HG03432 (cell line): Measurements from ENCODE around the gene NRG2.

Experiments used
- ATAC-seq: cut with Tn5 transposase; IDR thresholded peaks from one replicate; pipeline ENCODE4 v1.9.1; 2021; ENCODE audit warnings: mild to moderate bottlenecking, moderate library complexity; ENCODE audit not compliant: unreplicated experiment

The NRG2 gene

DNA sequence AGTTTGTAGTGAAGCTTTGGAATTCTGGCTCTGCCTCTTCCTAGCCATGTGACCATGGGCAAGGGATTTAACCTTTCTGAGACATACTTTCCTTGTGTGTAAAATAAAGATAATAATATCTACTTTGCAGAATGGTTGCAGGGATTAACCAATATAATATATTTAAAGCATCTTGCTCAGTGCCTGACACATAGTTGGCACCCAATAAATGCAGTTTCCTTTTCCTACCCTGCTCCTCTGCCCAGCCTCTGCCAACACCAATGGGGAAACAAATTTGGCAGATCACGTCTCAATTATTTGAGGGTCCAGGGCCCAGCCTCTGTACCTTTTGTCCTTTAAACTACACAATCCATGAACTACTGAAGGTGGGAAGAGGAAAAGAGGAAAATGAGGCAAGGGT, 91.1 kb downstream of the NRG2 start:
- no peak for ATAC-seq

- ATAC-seq = no peak
Measured at GRCh38 chr5:139951296-139951924, 91.7 kb downstream of the NRG2 start.

DNA sequence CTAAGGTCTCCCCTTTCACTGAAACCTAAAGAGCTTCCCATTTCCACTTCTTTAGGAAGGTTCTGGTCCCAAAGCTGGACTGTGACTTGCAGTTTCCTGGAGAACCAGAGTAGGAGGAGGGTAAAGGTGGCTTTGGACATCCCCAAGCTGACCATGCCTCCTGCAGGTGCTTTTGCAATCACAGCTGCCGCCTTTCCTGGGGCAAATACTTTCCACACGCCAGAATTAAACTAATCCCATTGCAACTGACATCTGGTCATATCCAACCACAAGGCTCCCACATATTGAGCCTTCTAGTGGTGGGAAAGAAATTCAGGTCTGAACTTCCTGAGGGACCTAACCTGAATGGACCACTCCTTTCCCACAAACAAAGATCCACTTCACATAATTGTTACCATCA, 92.7 kb downstream of the NRG2 start:
- no peak for ATAC-seq

DNA sequence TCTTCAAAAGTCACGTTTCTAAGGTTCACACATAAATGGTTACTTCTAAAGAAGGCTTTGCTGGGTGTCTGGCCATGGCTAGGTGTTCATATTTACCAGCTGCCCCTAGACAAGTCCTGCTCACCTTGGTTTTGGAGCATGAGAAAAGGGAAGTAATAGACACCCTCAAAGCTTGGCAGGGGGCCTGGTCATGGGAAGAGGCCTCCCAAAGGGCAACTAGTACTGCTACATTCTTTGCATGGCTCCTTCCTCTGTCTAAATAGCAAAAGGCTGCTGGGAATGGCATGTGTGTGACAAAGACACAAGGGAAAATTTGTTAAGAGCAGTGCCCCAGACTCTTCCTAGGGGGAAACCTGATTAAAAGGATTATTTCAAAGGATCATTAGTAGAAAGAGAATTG, 93.4 kb downstream of the NRG2 start:
- ATAC-seq = no peak

DNA sequence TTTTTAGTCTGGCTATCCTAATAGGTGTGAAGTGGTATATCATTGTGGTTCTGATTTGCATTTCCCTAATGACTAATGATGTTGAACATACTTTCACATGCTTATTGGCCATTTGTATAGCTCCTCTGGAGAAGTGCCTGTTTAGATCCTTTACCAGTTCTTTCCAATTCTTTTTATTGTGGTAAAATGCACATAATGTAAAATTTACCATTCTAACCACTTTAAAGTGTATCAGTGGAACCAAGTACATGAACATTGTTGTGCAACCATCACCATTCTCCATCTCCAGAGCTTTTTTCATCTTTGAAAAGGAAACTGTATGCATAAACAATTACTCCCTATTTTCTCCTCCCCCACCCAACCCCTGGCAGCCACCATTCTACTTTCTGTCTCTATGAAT, 95.4 kb downstream of the NRG2 start:
- ATAC-seq = no peak

GRCh38 chr5:139946440-139946839, 96.7 kb downstream of the NRG2 start:
- ATAC-seq = no peak

DNA sequence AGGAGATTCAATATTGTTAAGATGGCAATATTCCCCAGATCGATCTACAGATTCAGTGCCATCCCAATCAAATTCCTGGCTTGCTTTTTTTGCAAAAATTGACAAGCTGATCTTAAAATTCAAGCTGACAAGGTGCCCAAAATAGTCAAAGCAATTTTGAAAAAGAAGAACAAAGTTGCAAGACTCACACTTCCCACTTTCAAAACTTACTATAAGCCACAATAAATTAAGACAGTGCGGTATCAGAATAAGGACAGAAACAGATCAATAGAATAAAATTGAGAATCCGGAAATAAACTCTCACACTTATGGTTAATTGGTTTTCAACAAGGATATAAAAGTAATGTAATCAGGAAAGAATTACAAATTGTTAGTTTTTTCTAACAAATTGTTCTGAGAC, 97.1 kb downstream of the NRG2 start:
- no peak for ATAC-seq

GRCh38 chr5:139942243-139942642, 100.9 kb downstream of the NRG2 start:
- ATAC-seq = no peak

DNA sequence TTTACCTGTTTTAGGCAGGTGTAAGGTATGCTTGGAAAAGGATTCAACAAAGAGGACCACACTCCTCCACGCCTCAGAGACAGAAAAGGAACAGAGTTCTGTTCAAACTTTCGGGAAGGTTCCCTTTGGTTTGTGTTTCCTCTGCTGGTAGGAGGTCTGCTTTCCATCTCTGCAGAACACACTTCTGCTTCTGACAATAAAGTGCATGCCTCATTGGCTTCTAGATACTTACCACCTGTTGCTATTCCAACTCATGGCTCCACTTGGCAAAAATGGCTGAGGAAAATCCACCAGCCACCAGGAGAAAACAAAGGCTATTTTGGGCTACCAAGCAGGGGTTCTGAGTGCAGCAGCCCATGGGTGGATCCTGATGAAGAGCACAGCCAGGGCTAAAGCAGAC, 112.7 kb downstream of the NRG2 start:
- no peak for ATAC-seq

- no peak for ATAC-seq
Measured at GRCh38 chr5:139926797-139927503, 116.1 kb downstream of the NRG2 start.

DNA sequence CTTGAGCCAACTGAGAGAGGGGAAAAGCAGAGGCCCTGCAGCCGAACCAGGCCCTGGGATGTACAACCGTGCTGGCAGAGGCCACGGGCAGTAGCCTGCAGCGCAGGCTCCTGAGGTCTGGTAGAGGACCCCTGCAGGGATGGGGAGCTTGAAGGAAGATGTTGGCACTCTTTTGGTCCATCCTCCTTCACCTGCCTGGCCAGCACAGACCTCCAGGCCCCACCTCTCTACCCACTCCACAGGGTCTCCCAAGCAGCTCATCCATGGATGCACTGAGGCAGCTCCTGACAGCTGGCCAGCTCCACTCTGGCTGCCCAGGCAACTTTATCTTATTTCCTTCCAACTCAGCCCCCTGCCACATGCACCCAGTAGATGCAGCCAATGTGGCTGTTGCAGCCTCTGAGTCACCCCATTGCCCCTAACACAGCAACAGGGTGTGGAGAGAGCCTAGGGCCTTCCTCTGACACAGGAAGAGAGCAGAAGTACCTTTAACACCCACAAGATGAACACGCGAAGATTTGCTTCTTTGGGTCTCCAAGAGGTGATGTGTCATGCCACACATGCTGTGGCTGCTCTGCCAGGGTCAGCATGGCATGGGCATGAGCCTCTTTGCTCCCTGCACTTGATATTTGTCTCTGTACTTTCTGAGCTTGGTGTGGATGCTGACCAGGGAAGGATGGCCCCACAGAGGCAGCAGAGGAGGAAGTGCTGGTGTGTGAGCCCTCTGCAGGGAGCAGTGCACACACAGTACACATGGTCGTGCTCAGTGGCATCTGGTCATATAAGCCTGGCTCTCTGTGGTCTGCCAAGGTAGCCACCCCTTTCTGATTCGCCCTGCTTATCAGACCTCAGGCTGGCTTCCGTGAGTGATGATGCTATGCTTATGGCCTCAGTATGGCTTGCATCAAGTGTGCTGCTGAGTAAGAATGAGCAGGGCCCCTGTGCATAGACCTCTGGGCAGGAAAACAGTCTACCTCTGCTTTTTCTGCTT, 117.2 kb downstream of the NRG2 start:
- ATAC-seq = no peak

DNA sequence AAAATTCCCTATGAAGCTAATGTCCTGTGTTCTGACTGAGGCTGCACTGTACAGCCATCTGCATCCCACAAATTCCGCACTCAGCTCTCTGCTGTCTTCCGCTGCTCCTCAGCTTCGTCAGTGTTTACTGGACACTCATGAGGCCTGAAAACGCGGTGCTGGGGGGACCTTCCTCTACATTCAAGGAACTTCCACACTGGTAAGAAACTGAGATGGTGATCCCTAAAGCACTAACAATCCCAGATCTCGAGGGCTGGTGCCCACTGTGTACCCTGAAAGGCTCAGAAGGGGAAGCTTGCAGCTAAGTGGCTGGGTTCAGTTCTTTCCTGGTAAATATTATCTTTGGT, 117.9 kb downstream of the NRG2 start:
- no peak for ATAC-seq

GRCh38 chr5:139924294-139925215, 118.5 kb downstream of the NRG2 start:
- no peak for ATAC-seq

DNA sequence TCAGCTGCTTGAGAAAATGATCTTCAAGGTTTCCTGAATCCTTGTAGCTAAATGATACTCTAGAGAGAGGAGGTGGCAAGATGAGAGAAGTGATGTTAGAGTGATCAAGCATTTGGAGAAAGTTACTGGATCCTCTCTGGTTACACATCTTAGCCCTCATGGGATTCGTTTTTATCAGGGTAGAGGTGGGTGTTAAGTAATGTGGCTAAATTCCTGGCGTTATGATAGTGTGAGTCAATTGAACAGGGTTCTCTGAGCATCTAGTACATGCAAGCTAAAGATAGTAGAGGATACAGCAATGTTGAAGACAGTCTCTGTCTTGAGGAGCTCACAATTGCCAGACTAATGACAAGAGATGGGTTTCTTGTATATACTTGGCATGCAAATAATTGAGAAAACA, 123.8 kb downstream of the NRG2 start:
- no peak for ATAC-seq

GRCh38 chr5:139915834-139916233, 127.3 kb downstream of the NRG2 start:
- no peak for ATAC-seq

DNA sequence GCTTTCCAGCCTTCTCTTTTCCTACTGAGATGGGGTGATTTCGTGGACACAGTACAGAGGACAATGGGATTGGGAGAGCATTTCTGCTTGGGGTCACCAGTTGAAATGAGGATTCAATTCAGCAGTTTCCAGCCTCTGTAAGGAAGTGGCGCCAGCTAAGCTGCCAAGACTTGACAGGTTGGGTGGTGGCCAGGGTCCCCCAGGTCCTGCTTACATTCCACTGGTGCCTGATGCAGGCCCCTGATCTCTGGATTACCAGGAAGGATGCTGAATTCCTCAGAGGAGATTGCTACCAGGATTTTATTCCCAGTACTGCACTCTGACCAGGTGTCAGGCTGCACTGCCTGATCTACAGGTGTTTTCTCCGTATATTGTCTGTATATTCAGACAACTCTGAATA, 127.8 kb downstream of the NRG2 start:
- ATAC-seq = no peak

- no peak for ATAC-seq
Measured at GRCh38 chr5:139914218-139914807, 128.8 kb downstream of the NRG2 start.

GRCh38 chr5:139912804-139913203, 130.3 kb downstream of the NRG2 start:
- ATAC-seq = no peak

- ATAC-seq = no peak
Measured at GRCh38 chr5:139912158-139912557, 130.9 kb downstream of the NRG2 start.

- no peak for ATAC-seq
Measured at GRCh38 chr5:139911425-139912120, 131.5 kb downstream of the NRG2 start.
